Choroid plexus epithelial cell (primary cell): Measurements from ENCODE around the gene DPF3.

Experiments used
- DNase-seq: peaks from one replicate; pipeline ENCODE4 v3.0.0-alpha.2; 2010; ENCODE audit warnings: low read depth
- H3K4me3 ChIP-seq: 2 replicates; pipeline ENCODE4 v1.5.1; 2011; ENCODE audit warnings: low read depth, mild to moderate bottlenecking, control low read depth, low read length, moderate library complexity
- CTCF ChIP-seq: conservative IDR thresholded peaks from 2 replicates; pipeline ENCODE4 v1.5.1; 2011; ENCODE audit warnings: low read depth, mild to moderate bottlenecking, control low read depth, inconsistent platforms, low read length, moderate library complexity

The DPF3 gene

GRCh38 chr14:72736786-72737559, 156.9 kb downstream of the DPF3 start:
- TF ChIP-seq CTCF: no peak
- no peak for DNase-seq

GRCh38 chr14:72736308-72736707, 157.6 kb downstream of the DPF3 start:
- DNase-seq: peak; percentile 96
- TF ChIP-seq CTCF: peak; percentile 33
- H3K4me3 ChIP-seq: no peak overlapping the region

More at GRCh38 chr14:72736786-72737559, 156.9 kb downstream of the DPF3 start:
- H3K4me3 ChIP-seq: no peak overlapping the region

GRCh38 chr14:72732022-72732780, 161.7 kb downstream of the DPF3 start:
- no peak for DNase-seq
- H3K4me3 ChIP-seq: no peak overlapping the region
- no peak for TF ChIP-seq CTCF

- no peak for TF ChIP-seq CTCF
- no peak for DNase-seq
- H3K4me3 ChIP-seq: no peak overlapping the region
Measured at GRCh38 chr14:72731252-72732020, 162.5 kb downstream of the DPF3 start.

GRCh38 chr14:72730468-72730867, 163.4 kb downstream of the DPF3 start:
- TF ChIP-seq CTCF: no peak
- H3K4me3 ChIP-seq: no peak overlapping the region
- DNase-seq: no peak

GRCh38 chr14:72726444-72726843, 167.5 kb downstream of the DPF3 start:
- TF ChIP-seq CTCF: no peak
- peak; percentile 82 for DNase-seq
- H3K4me3 ChIP-seq: no peak overlapping the region
